ENCODE data around the gene LAMP5. TPM values are rescaled to one million over a fixed set of nuclear protein-coding genes. Genes with fewer than 3 reads are reported as not detected.

LAMP5 gene
- total RNA-seq, 6 experiments from 2014 or later = not detected

DNA sequence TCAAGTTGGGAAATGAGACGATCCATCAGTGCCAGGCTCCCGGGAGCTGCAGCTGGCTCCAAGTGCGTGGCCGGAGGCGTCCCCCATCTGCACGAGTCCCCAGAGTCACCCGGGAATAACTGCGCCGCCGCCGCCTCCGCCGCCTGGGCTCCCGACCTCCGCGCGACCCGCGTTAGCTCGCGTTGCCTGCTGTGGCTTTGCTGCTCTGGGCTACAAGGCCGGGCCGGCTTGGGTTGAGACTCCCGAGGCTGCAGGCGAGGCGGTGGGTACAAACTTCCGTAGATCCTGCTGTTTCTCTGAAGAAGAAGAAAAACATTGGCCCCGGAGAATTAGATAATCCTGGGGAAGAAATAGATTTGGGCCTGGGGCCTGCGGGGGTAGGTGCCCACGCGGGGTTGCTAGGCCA, 7.4 kb upstream of the LAMP5 start:
- peaks cover 43% of the 10 kb centered on the region for H3K27me3 Mint-ChIP-seq (ENCODE audit: insufficient read depth)

DNA sequence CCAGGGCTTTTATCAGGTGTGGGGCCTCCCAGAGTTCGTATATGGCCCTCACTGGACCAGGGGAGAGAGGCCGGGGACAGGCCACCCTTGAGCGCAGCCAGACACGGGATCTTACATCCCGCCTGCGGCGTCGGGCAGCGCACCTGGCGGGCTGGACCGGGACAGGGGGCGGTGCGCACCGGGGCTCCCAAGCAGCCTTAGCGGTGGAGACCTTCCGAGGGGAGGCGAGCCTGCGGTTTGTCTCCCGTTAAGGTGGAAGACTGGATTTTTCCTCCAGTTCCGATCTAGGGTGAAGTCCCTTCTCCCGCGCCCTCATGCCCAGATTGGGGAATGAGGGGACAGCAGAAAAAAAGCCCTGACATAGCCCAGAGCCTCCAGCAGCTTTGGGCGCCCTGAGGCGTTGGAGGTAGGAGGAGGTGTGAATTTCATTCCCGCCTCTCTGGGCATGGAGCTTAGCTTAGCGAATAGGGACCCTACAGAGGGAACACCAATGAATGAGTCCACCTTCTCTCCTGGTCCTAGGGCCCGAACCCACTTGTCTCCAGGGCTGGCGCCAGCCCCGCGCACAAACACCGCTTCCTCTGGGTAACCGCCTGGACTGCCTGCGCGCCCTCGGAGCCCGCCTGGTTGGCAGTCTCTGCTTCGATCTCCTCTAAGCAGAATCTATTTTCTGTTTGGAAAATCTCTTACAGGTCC, 6.7 kb upstream of the LAMP5 start:
- Mint-ChIP-seq H3K4me1 (ENCODE audit: low read depth) (no peaks in the 10 kb centered on the region; the same call in 1 of the 2 replicates), H3K36me3 (ENCODE audit: low read depth) (no peaks in the 10 kb centered on the region), H3K27me3 (ENCODE audit: insufficient read depth) (peaks cover 49% of the 10 kb centered on the region), H3K27ac (no peak overlapping the region), H3K9me3 (no peaks in the 10 kb centered on the region), H3K4me3 (no peak overlapping the region; the same call in 1 of the 2 replicates)
- DNase-seq = no peak
- TF ChIP-seq, protein P1, sequence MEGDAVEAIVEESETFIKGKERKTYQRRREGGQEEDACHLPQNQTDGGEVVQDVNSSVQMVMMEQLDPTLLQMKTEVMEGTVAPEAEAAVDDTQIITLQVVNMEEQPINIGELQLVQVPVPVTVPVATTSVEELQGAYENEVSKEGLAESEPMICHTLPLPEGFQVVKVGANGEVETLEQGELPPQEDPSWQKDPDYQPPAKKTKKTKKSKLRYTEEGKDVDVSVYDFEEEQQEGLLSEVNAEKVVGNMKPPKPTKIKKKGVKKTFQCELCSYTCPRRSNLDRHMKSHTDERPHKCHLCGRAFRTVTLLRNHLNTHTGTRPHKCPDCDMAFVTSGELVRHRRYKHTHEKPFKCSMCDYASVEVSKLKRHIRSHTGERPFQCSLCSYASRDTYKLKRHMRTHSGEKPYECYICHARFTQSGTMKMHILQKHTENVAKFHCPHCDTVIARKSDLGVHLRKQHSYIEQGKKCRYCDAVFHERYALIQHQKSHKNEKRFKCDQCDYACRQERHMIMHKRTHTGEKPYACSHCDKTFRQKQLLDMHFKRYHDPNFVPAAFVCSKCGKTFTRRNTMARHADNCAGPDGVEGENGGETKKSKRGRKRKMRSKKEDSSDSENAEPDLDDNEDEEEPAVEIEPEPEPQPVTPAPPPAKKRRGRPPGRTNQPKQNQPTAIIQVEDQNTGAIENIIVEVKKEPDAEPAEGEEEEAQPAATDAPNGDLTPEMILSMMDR (IDR thresholded peaks at IDR 0.05) = no peak

More for the DNA sequence above, 7.4 kb upstream of the LAMP5 start:
- Mint-ChIP-seq H3K9me3 (no peaks in the 10 kb centered on the region), H3K4me3 (no peak overlapping the region), H3K36me3 (ENCODE audit: low read depth) (no peaks in the 10 kb centered on the region), H3K4me1 (ENCODE audit: low read depth) (no peaks in the 10 kb centered on the region; the same call in 1 of the 2 replicates), H3K27ac (no peak overlapping the region)
- TF ChIP-seq, protein P1 (IDR thresholded peaks at IDR 0.05) = no peak
- no peak for DNase-seq

DNA sequence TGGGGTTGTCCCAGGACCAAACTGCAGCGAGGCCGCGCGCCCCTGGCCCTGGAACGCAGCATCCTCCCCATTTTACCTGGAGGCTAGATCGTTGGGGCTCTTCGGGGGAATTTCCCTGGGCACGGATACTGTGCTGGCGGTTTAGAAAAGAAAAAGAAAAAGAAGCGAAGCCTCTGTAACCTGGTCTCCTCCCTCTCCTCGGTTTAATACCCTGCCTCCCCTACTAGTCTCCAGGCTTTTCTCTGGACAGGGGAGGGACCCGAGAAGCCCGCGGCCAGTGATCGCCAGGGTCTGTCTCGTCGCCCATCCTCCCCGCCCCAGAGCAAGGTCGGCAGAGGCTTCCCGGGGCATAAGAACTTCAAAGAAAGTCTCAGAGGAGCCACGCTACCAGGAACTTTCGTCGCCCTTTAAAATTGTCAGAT, 6.1 kb upstream of the LAMP5 start:
- Mint-ChIP-seq H3K36me3 (ENCODE audit: low read depth) (no peaks in the 10 kb centered on the region), H3K4me3 (no peak overlapping the region; the same call in 1 of the 2 replicates), H3K9me3 (no peaks in the 10 kb centered on the region), H3K27ac (no peak overlapping the region), H3K27me3 (ENCODE audit: insufficient read depth) (peaks cover 49% of the 10 kb centered on the region), H3K4me1 (ENCODE audit: low read depth) (no peaks in the 10 kb centered on the region; the same call in 1 of the 2 replicates)
- TF ChIP-seq, protein P1 (IDR thresholded peaks at IDR 0.05) = no peak
- DNase-seq = no peak

DNA sequence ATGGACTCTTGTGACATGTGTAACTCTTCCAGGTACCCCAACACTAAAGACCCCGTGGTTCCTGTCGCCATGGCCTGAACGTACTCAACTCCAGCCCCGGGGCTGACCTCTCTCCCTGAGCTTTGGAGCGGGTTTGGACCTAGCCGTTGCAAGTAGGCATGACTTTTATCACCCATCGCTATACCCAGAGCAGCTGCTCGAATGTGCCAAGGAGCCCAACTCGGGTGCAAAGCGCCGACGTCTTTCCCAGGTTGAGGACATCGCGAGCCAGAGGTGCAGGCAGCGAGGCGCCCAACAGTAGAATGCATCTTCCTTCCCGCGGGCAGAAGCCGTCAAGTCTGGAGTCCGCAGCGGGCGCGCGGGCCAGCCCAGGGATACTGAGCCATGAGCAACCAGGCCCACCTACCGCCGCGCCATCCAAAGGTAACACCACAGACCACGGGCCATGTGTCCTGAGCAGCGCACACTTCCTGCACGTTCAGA, 5.7 kb upstream of the LAMP5 start:
- H3K36me3 Mint-ChIP-seq (ENCODE audit: low read depth) = no peaks in the 10 kb centered on the region
- no peaks in the 10 kb centered on the region; the same call in 1 of the 2 replicates for H3K4me1 Mint-ChIP-seq (ENCODE audit: low read depth)
- H3K27me3 Mint-ChIP-seq (ENCODE audit: insufficient read depth) = peaks cover 49% of the 10 kb centered on the region
- H3K9me3 Mint-ChIP-seq = no peaks in the 10 kb centered on the region
- H3K4me3 Mint-ChIP-seq = no peak overlapping the region
- no peak for DNase-seq
- TF ChIP-seq, protein P1 (IDR thresholded peaks at IDR 0.05) = no peak
- H3K27ac Mint-ChIP-seq = no peak overlapping the region

DNA sequence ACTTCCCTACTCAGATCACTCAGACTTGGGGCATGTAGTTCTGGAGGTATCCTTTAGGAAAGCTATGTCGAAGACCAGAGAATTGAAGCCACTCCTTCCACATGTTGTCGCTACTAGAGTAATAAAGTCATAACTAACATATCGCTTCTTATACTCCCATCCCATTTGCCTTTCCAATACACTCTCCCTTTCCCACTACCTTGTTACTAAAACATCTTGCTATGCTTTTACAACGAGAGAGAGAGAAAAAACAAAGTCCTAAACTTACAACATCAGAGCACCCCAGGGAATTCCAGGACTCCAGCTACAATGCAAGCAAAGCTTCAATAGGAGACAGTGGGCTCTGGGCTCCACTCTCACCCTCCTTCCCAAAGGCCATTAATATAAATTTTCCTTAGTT, 5.1 kb upstream of the LAMP5 start:
- no peak for DNase-seq
- H3K4me1 Mint-ChIP-seq (ENCODE audit: low read depth) = no peaks in the 10 kb centered on the region; the same call in 1 of the 2 replicates
- no peaks in the 10 kb centered on the region for H3K9me3 Mint-ChIP-seq
- H3K4me3 Mint-ChIP-seq = no peak overlapping the region
- no peak overlapping the region for H3K27ac Mint-ChIP-seq
- no peaks in the 10 kb centered on the region for H3K36me3 Mint-ChIP-seq (ENCODE audit: low read depth)
- TF ChIP-seq, protein P1 (IDR thresholded peaks at IDR 0.05) = no peak
- peaks cover 51% of the 10 kb centered on the region for H3K27me3 Mint-ChIP-seq (ENCODE audit: insufficient read depth)
